Right lobe of liver (tissue), 6 donors: ENCODE data around the gene NPDC1. TPM values are rescaled to one million over a fixed set of nuclear protein-coding genes. Genes with fewer than 3 reads are reported as not detected.

Experiments
- ATAC-seq, 4 donors: fragments of 200-7000 bp; cut with Tn5 transposase; one replicate each; pipeline ENCODE4 v1.9.1; 2020; ENCODE audit warnings: mild to moderate bottlenecking in 4 of 4, moderate library complexity in 4 of 4
- DNase-seq, 3 donors: peaks; one replicate each; pipeline ENCODE4 v3.0.0-alpha.2; 2020
- H3K27ac ChIP-seq, 3 donors: fragments of 200-600 bp; one replicate each; pipeline ENCODE4 v1.8.0; 2022
- H3K27me3 ChIP-seq, 2 donors: fragments of 200-600 bp; one replicate each; pipeline ENCODE4 v1.8.0; 2022
- H3K36me3 ChIP-seq, 4 donors: fragments of 200-600 bp; sonication (generic) in 1 of 4; one replicate each; pipeline versions ENCODE4 v1.5.1 to v1.8.0; 2017 to 2022; ENCODE audit warnings: control low read depth in 1 of 4
- H3K4me1 ChIP-seq, 4 donors: fragments of 200-600 bp; sonication (generic) in 1 of 4; one replicate each; pipeline versions ENCODE4 v1.5.1 to v1.8.0; 2017 to 2022; ENCODE audit warnings: control low read depth in 1 of 4
- H3K4me3 ChIP-seq, 3 donors: fragments of 200-600 bp; one replicate each; pipeline ENCODE4 v1.8.0; 2022
- H3K9me3 ChIP-seq, 4 donors: fragments of 200-600 bp; sonication (generic) in 1 of 4; one replicate each; pipeline versions ENCODE4 v1.5.1 to v1.8.0; 2017 to 2022; ENCODE audit warnings: control low read depth in 1 of 4
- POLR2A ChIP-seq: fragments of 450-650 bp; IDR thresholded peaks from one replicate; pipeline ENCODE4 v1.6.1; 2017; ENCODE audit warnings: antibody characterized with exemption, mild to moderate bottlenecking
- WGBS: methylation state at CpG from one replicate; pipeline ENCODE4 v1.1.6; 2018; ENCODE audit warnings: low coverage, low lambda C conversion rate; ENCODE audit not compliant: insufficient coverage; ENCODE audit errors: missing lambda C conversion rate; 5-methylcytosine and 5-hydroxymethylcytosine counted together
- intact Hi-C, 2 donors: fragments of 100-400 bp; cut with DNase I; formaldehyde crosslinking; loops; one replicate each; pipeline versions ENCODE4 v1.11.2 to v1.14.1; 2022
- total RNA-seq, 6 experiments: library from RNA; depleted of rRNA in 2 of 6; stranded (reverse); fragments of >200 nt in 2 of 6; fragmentation: NEBNext Ultra II Directional in 3 of 6; extraction: Animal tissue kit (Norgen Biotek cat#: 25700) in 3 of 6; gene quantifications; one replicate each; pipeline versions ENCODE4 v1.1.0 to v1.2.4, GENCODE V29; 2016 to 2023
- TF ChIP-seq, protein P1 (sequence below), 4 donors: fragments of 200-600 bp in 3 of 4; fragments of 450-650 bp in 1 of 4; IDR thresholded peaks; one replicate each; pipeline versions ENCODE4 v1.5.1 to v1.8.0; 2016 to 2022; ENCODE audit warnings: antibody characterized with exemption in 4 of 4, mild to moderate bottlenecking in 2 of 4
- donor health status: DM: no; HTN: yes; CAD: no.
- donor health status: DM: no; HTN: no; CAD: no.
- donor health status: DM: no; HTN: no; CAD: no.
- donor health status: DM: no; HTN: yes; CAD: no.
- donor health status: DM: no; HTN: yes; CAD: no.

NPDC1 gene
- total RNA-seq, 6 experiments from 2014 or later = 9.3 to 14.9 (median 12.2) TPM

DNA sequence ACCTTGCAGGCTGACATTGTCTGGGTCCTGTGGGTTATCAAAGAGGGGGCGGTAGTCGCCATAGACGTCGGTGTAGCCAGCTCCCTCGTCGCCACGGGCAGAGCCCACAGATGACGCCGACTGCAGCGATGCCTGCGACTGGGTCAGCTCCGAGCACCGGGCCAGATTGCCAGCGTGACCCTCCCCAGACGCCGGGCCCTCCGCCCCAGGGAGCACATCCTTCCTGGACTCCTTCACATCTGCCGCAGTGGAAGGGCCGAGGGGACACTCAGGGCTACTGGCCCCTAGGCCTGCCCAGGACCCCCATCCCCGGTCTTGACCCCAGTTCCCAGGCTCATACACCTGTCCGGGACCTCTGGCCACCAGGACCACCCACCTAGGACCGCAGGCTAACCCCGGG, 31.8 kb downstream of the NPDC1 start:
- Histone ChIP-seq H3K9me3 (no peaks in the 10 kb centered on the region), H3K36me3 (peaks cover 0 to 17% (median 1%) of the 10 kb centered on the region in 4 donors), H3K4me3 (no peak overlapping the region), H3K27me3 (no peaks in the 10 kb centered on the region), H3K27ac (no peak overlapping the region), H3K4me1 (no peaks in the 10 kb centered on the region)
- intact Hi-C loops = no loop called here
- ATAC-seq (no peak), DNase-seq (no peak)
- no CpG with 5 or more reads among the region's 23 CpGs for WGBS
- TF ChIP-seq POLR2A = no peak
- TF ChIP-seq, protein P1, sequence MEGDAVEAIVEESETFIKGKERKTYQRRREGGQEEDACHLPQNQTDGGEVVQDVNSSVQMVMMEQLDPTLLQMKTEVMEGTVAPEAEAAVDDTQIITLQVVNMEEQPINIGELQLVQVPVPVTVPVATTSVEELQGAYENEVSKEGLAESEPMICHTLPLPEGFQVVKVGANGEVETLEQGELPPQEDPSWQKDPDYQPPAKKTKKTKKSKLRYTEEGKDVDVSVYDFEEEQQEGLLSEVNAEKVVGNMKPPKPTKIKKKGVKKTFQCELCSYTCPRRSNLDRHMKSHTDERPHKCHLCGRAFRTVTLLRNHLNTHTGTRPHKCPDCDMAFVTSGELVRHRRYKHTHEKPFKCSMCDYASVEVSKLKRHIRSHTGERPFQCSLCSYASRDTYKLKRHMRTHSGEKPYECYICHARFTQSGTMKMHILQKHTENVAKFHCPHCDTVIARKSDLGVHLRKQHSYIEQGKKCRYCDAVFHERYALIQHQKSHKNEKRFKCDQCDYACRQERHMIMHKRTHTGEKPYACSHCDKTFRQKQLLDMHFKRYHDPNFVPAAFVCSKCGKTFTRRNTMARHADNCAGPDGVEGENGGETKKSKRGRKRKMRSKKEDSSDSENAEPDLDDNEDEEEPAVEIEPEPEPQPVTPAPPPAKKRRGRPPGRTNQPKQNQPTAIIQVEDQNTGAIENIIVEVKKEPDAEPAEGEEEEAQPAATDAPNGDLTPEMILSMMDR (IDR thresholded peaks at IDR 0.05) = no peak

DNA sequence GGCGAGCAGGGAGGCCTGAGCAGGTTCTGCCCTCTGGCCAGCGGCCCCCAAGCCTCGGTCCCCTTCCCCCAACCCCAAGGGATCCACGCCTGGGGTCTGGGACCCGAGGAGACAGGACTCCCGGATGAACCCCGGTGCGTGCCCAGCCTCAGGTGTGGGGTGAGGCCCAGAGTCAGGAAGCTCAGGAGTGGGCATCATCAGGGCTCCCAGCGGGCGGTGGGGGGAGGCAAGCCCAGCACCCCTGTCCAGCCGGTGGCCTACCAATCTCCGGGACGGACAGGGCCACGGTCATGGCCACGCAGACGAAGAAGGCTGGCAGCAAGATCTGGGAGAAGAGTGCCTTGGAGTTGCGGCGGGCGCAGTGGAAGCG, 32.4 kb downstream of the NPDC1 start:
- Histone ChIP-seq H3K9me3 (no peaks in the 10 kb centered on the region), H3K27ac (no peak overlapping the region), H3K4me3 (no peak overlapping the region), H3K27me3 (no peaks in the 10 kb centered on the region), H3K36me3 (peaks cover 0 to 17% (median 1%) of the 10 kb centered on the region in 4 donors), H3K4me1 (no peaks in the 10 kb centered on the region)
- DNase-seq (no peak), ATAC-seq (no peak)
- whole genome bisulfite sequencing = no CpG with 5 or more reads among the region's 20 CpGs
- intact Hi-C loops = no loop called here
- no peak for TF ChIP-seq POLR2A
- TF ChIP-seq, protein P1 (IDR thresholded peaks at IDR 0.05) = no peak

DNA sequence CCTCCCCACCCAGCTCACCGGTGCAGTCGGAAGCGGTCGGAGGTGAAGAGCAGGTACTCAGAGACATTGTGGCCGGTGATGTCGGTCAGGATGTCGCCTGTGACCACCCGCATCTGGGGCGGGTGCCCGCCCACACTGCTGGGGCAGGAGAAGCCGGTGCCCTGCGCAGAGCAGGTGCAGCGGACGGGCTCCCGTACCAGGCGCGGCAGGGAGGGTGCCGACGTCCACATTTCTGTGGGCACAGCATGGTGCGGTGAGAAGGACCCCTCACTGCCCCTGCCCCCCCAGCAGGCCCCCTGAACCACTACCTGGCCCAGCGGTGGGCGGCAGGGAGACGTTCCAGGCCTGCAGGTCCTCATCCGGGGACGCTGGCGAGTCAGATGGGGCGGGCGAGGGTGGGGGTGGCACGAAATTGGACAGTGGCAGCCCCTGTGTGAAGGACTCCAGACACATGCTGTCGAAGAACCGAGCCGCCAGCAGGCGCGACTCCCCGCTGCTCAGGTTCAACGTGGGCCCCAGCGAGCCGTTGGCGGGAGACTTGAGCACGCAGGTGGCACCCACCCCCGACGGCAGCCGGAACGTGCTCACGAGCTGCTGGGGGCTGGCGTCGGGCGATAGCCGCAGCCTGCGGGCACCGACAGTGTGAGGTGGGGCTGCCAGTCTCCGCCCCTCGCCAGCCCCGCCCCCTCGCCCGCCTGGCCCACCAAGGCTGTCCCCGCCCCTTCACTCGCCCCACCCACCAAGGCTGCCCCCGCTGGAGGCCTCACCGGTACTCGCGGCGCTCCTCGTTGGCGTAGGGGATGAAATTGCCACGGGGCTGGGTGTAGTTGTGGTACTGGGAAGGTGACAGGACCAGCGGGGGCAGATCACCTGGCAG, 33.0 kb downstream of the NPDC1 start:
- no peak for TF ChIP-seq POLR2A
- TF ChIP-seq, protein P1 (IDR thresholded peaks at IDR 0.05) = no peak
- DNase-seq = no peak
- H3K27ac ChIP-seq = no peak overlapping the region
- no peak overlapping the region for H3K4me3 ChIP-seq
- intact Hi-C loops = no loop called here
- H3K36me3 ChIP-seq = peaks cover 0 to 17% (median 1%) of the 10 kb centered on the region in 4 donors
- no peaks in the 10 kb centered on the region for H3K4me1 ChIP-seq
- H3K9me3 ChIP-seq = no peaks in the 10 kb centered on the region
- no peaks in the 10 kb centered on the region for H3K27me3 ChIP-seq
- 100% methylated on average over 2 of the region's 67 CpGs for WGBS
- ATAC-seq = no peak

DNA sequence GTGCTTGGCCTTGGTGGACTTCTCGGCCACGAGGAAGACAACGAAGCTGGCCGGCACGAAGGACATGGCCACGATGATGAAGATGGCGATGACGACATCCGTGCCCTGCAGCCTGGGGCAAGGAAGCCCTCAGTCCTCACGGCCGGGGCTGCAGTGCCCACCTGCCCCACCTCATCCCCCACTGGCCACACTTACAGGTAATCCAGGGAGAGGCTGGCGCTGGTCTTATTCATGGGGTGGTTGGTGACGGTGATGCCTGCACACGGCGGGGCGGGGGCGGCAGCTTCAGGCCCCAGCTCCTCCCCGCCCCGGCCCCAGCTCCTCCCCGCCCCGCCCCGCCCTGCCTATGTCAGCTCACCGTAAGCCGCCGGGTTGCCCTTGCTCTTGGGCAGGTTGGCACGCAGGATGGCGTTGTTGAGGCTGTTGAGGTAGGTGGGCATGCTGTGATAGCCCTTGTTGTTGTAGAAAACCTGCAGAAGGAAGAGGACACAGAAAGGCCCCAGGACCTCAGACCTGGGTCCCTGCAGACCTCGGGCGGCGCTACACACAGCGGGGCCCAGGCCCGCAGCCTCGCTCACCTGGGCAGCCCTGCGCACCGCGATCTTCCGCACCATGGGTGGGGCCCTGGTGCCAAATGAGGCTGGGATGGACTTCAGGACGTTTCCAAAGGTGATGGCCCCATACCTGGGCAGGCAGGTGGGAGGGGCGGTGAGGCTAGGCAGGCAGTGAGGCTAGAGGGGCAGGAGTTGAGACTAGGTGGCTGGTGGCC, 33.9 kb downstream of the NPDC1 start:
- Histone ChIP-seq H3K27me3 (no peaks in the 10 kb centered on the region), H3K4me3 (no peak overlapping the region), H3K27ac (no peak overlapping the region), H3K4me1 (no peaks in the 10 kb centered on the region), H3K9me3 (no peaks in the 10 kb centered on the region), H3K36me3 (peaks cover 0 to 17% (median 1%) of the 10 kb centered on the region in 4 donors)
- DNase-seq (no peak), ATAC-seq (no peak)
- TF ChIP-seq, protein P1 (IDR thresholded peaks at IDR 0.05) = no peak
- TF ChIP-seq POLR2A = no peak
- intact Hi-C loops = no loop called here
- 40% methylated on average over 1 of the region's 39 CpGs for WGBS
